Kidney glomerular epithelial cell (primary cell): ENCODE measurements around the gene CEP78.
A peak's percentile ranks its signal among the peaks of the same experiment; 100 is the strongest.

Source experiments
- DNase-seq: peaks from one replicate; lab custom pipeline; 2025; lab: John Stamatoyannopoulos, UW

Gene CEP78

DNA sequence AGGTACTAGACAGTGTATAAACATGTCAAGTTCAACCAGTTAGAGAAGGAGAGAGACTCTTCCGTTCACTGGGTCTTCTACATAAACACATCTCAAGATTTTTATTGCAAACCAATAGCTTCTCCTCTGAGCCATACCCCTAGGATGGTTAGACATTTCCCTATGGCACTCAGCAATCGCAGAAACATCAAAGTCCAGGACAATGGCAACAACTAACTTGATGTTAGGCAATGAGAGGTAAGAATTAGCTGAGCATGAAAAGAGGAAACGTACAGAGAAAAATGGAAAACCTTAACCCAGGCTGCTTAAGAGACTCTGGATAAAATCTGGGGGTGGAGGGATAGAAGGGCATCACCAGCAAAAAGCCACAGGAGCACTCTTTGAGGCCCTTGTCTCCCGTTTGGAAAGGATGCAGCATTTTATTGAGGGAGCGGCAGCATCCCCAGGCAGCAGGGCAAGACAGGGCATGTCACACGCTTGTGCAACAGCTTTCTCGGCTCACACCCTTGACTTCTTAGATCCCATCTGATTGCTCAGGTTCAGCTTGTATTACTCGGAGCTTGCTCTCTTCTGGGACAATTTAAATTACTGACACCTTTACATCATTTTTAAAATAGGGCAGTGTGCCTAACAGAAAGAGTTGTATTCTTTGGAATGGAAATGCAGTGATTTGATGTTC, 52.5 kb downstream of the CEP78 start:
- DNase-seq, result no peak

GRCh38 chr9:78289474-78289873, 53.6 kb downstream of the CEP78 start:
- peak; percentile 74 for DNase-seq

DNA sequence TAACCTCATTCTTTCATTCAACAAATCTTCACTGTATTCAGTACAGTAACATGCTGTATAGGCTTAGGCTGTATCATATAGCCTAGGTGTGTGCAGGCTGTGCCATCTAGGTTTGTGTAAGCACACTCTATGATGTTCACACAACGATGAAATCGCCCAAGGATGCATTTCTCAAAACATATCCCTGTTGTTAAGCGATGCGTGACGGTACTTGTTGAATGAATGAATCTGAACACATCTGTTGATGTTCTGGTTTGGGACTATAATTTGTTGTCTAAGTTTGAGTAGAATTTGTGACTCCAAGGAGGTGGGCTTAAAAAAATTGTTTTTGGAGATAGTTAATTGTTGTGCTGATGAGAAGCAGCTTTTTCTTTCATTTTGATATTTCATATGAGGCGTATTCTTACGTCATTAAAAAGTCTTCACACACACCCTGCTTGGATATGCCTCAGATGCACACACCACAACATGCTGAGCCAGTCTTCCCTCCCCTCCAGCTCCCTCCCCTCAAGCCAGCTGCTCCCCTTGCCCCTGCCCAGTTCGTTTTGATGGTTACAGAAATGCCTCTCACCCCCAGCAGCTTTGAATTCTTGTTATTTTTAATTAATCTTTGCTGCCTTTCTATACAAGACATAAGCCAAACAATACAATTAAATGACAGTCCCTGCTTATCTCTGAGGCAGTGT, 55.5 kb downstream of the CEP78 start:
- DNase-seq, result no peak

DNA sequence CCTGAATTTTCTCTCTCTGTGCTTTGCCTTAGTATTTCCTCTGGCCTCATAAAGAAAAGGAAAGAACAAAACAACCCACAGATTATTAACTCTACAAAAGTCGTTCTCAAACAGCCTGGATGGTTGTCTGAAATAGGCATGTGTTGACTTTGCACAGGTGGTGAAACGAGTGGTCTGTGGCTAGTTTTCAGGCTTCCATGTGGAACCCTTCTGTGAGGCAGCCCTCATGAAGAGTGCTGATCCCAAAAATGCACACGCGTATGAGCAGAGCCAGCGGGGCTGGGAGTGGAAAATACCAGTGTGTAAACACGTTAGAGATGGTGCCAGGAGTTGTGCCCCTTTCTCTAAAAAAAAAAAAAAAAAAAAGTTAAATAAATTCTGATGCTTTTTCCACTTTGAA, 56.2 kb downstream of the CEP78 start:
- no peak for DNase-seq

- no peak for DNase-seq
Observed at GRCh38 chr9:78292716-78293497, 57.0 kb downstream of the CEP78 start.

DNA sequence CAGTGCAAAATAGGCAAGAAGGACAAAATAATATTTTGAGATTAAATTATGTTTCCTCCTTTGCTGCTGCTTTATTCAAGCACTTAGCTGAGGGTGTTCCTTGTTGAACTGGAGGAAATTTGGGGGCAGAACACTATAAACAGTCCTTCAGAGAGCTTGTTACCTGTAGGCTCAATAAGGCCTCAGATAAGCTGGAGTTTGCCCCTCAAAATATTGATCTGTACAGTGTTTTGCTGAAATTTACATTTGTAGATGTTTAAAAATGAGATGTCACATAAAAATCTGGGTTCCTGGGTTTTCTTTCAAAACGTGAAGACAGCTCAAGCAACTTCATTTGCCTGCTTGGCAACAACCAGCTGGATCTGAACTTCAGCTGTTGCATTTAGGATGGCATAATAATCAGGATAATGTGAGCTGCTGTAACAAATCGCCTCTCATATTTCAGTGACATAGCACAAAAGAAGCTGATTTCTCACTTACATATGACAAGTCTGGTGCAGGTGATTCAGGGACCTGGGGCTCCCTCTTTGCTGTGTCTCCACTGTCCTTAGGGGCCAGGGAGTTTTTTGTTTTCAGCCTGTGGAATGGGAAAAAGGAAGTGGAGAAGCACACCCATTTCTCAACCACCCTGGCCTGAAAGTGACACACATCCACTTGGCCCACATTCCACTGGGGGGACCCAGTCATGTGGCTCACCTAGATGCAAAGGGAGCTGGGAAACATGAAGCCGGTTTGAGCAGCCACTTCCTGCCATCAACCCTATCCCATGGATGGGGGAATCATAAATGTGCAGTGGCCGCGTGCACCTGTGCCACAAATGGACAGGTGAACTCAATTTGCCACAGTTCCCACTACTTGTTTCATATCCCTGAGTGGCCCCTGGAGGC, 58.7 kb downstream of the CEP78 start:
- DNase-seq, result no peak

- no peak for DNase-seq
Observed at GRCh38 chr9:78295177-78295575, 59.3 kb downstream of the CEP78 start.

- DNase-seq, result no peak
Observed at GRCh38 chr9:78295731-78296130, 59.9 kb downstream of the CEP78 start.

GRCh38 chr9:78296201-78296892, 60.5 kb downstream of the CEP78 start:
- DNase-seq, result peak; percentile 4

- peak; percentile 90 for DNase-seq
Observed at GRCh38 chr9:78296893-78297671, 61.2 kb downstream of the CEP78 start, which contains the start of gene PSAT1. TSS of gene PSAT1 (plus strand) at chr9:78297125. CDS start at chr9:78297211, 86 bp downstream.

GRCh38 chr9:78297672-78297961, 61.7 kb downstream of the CEP78 start:
- DNase-seq, result peak; percentile 55

GRCh38 chr9:78298046-78298765, 62.3 kb downstream of the CEP78 start:
- DNase-seq, result peak; percentile 9

DNA sequence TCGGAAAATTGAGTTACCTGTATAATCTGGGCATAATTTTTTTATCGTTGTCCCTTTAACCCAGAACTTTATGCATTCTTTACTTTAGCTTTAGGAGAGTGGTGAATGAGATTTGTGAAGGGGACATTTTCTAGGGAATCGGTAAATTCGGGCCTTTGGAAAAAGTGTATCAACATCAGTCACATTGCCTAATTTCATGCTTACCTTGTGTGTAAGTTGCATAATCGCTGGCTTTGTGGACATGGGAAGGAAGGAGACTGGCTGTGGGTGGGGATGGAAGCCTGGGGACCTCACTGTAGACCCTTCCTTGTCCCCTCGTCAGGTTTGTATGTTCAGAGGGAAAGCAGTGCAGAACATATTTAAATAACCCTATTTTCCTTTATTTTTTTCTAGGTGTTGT, 64.3 kb downstream of the CEP78 start:
- DNase-seq, result no peak

GRCh38 chr9:78301466-78301865, 65.6 kb downstream of the CEP78 start:
- DNase-seq, result peak; percentile 25

DNA sequence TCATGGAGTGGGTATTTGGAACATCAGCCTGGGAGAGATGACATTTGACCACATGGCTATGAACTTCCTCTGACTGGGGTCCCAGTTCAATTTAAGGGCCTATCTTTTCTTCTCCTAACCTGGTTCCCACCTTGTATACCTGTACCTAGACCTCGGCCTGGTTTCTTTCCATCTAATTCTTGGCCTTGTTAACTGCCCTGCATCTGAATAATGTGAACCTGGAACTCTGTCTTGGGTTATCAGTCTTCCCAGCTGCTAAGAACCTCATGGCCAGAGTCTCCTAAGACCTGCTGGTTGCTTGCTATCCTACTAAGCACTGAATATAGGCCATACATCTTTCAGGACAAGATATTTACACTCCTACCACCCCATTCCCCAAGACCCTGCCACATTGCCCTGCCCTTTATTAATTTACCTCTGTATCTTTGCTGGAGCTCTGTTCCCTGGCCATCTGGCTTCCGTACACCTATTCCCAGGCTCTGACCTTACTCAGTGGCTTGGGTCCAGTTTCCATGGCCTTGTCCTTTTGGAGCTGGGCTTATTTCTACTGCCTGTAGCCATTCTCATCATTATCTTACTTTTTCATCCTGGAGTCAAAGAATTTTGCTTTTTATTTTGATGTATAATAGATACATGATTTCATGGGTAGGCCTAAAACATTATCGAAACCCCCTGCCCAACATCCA, 67.6 kb downstream of the CEP78 start:
- DNase-seq, result no peak

DNA sequence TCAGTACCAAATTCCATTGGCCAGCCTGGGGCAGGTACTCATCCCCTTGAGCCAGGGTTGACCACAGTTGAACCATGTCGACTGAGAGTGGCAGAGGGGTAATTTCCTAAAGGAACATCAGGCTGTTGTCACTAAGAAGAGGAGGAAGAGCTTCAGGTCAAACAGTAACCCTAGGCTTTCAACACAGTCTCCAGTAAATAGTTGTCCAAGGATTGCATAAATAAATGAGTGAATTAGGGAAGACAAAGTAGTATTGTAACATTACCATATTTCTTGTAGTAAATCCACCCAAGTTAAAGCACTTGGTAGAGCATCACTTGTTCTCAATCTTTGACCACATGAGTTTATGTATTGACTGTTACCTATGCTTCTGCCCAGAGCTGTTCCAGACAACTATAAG, 68.5 kb downstream of the CEP78 start:
- no peak for DNase-seq

- DNase-seq, result no peak
Observed at GRCh38 chr9:78306222-78307076, 70.6 kb downstream of the CEP78 start.

GRCh38 chr9:78307360-78307759, 71.5 kb downstream of the CEP78 start:
- DNase-seq, result no peak
